GM12878 (cell line): ENCODE data around the gene ASXL2. TPM values are rescaled to one million over a fixed set of nuclear protein-coding genes. Genes with fewer than 3 reads are reported as not detected.

ENCODE experiments used
- ATAC-seq: fragments of 200-7000 bp; cut with Tn5 transposase; 3 replicates; pipeline ENCODE4 v1.9.1; 2020; ENCODE audit warnings: mild to moderate bottlenecking, moderate library complexity
- BruUV-seq: library from RNA; stranded (reverse); fragments of 400-500 nt; replicated peaks from 2 replicates; lab custom pipeline; 2021; lab: Mats Ljungman, UMichigan
- CTCF ChIA-PET: fragments of 300-600 bp; sonication (Branson Sonifier 250); formaldehyde crosslinking; extraction: SDS; loops from one replicate; lab custom pipeline; 2021; ENCODE audit warnings: inconsistent platforms; lab: Yijun Ruan, JAX
- POLR2A ChIA-PET: fragments of 350-600 bp; formaldehyde crosslinking; extraction: SDS; loops from one replicate; lab custom pipeline; 2021; ENCODE audit warnings: inconsistent platforms; lab: Charles Lee
- RAD21 ChIA-PET: fragments of 300-600 bp; sonication (Branson Sonifier 250); formaldehyde crosslinking; loops from one replicate; lab custom pipeline; 2023; ENCODE audit warnings: antibody characterized with exemption; ENCODE audit not compliant: unreplicated experiment; lab: Charles Lee
- SMC1A ChIA-PET: fragments of 300-600 bp; sonication (Branson Sonifier 250); formaldehyde crosslinking; loops from one replicate; lab custom pipeline; 2023; ENCODE audit not compliant: unreplicated experiment, uncharacterized antibody; lab: Charles Lee
- DNase-seq: peaks from one replicate; pipeline ENCODE4 v3.0.0-alpha.2; 2011; ENCODE audit warnings: low read depth, low spot score
- FAIRE-seq: peaks from 3 replicates; lab custom pipeline; 2011; peaks lifted over from hg19 to GRCh38; lab: Jason Lieb, UNC
- H2AFZ ChIP-seq: 2 replicates; pipeline ENCODE4 v1.6.0; 2011; ENCODE audit warnings: low read depth, low read length, control low read depth; ENCODE audit not compliant: control insufficient read depth
- H3K27ac ChIP-seq: 2 replicates; pipeline ENCODE4 v1.5.1; 2011; ENCODE audit warnings: control low read depth; ENCODE audit not compliant: control insufficient read depth, insufficient read depth
- H3K27me3 ChIP-seq, 2 experiments: replicated peaks in 1 of 2; 2 replicates each; pipeline versions ENCODE4 v1.6.0 to v1.6.1; 2011; ENCODE audit warnings: low read length in 1 of 2; ENCODE audit not compliant: control insufficient read depth in 2 of 2, insufficient read depth in 2 of 2
- H3K36me3 ChIP-seq, 2 experiments: 2 replicates each; pipeline ENCODE4 v1.5.1; 2011; ENCODE audit warnings: low read length in 1 of 2; ENCODE audit not compliant: control insufficient read depth in 2 of 2, insufficient read depth in 2 of 2
- H3K4me1 ChIP-seq: 2 replicates; pipeline ENCODE4 v1.6.1; 2011; ENCODE audit warnings: mild to moderate bottlenecking, low read length, moderate library complexity, mixed read lengths; ENCODE audit not compliant: control insufficient read depth, insufficient read depth
- H3K4me2 ChIP-seq: 2 replicates; pipeline ENCODE4 v1.6.0; 2011; ENCODE audit warnings: control low read depth; ENCODE audit not compliant: control insufficient read depth, insufficient read depth
- H3K4me3 ChIP-seq: fragments of 200-600 bp; sonication (generic); 2 replicates; pipeline ENCODE4 v1.5.1; 2016
- H3K79me2 ChIP-seq: 2 replicates; pipeline ENCODE4 v1.6.0; 2011; ENCODE audit warnings: low read length; ENCODE audit not compliant: control insufficient read depth, insufficient read depth
- H3K9ac ChIP-seq: 2 replicates; pipeline ENCODE4 v1.8.0; 2011; ENCODE audit warnings: low read length, control low read depth, mixed read lengths; ENCODE audit not compliant: control insufficient read depth, insufficient read depth
- H3K9me3 ChIP-seq: replicated peaks from 3 replicates; pipeline ENCODE4 v1.5.1; 2011; ENCODE audit warnings: mild to moderate bottlenecking, low read length; ENCODE audit not compliant: control insufficient read depth, insufficient read depth
- H4K20me1 ChIP-seq: 2 replicates; pipeline ENCODE4 v1.6.0; 2011; ENCODE audit not compliant: control insufficient read depth, insufficient read depth
- ATF3 ChIP-seq: IDR thresholded peaks from 2 replicates; pipeline ENCODE4 v1.6.1; 2011; ENCODE audit warnings: low read depth, mild to moderate bottlenecking, low read length, moderate library complexity, borderline replicate concordance; ENCODE audit errors: extremely low read depth
- BACH1 ChIP-seq: fragments of 450-650 bp; IDR thresholded peaks from 2 replicates; pipeline ENCODE4 v1.6.1; 2017; ENCODE audit warnings: mild to moderate bottlenecking, borderline replicate concordance
- GATAD2B ChIP-seq: fragments of 450-650 bp; conservative IDR thresholded peaks from 2 replicates; pipeline ENCODE4 v1.6.1; 2017; ENCODE audit warnings: low read depth, mild to moderate bottlenecking, moderate library complexity
- HCFC1 ChIP-seq: fragments of 150-350 bp; IDR thresholded peaks from 2 replicates; pipeline ENCODE4 v1.6.1; 2014; ENCODE audit warnings: low read length
- HSF1 ChIP-seq: fragments of 150-350 bp; IDR thresholded peaks from 2 replicates; pipeline ENCODE4 v1.6.1; 2014; ENCODE audit warnings: mild to moderate bottlenecking, low read depth, low read length
- IKZF2 ChIP-seq, 2 experiments: fragments of 450-650 bp; IDR thresholded peaks; 2 replicates each; pipeline ENCODE4 v1.6.1; 2017; ENCODE audit warnings: mild to moderate bottlenecking in 2 of 2, moderate library complexity in 2 of 2
- JUNB ChIP-seq: IDR thresholded peaks from 2 replicates; pipeline ENCODE4 v1.6.1; 2016; ENCODE audit warnings: antibody characterized with exemption, mild to moderate bottlenecking
- JUND ChIP-seq: IDR thresholded peaks from 2 replicates; pipeline ENCODE4 v1.6.1; 2012; ENCODE audit warnings: low read depth, mild to moderate bottlenecking, low read length, improper control_type of control experiment, moderate library complexity
- MEF2B ChIP-seq: fragments of 450-650 bp; IDR thresholded peaks from 2 replicates; pipeline ENCODE4 v1.6.1; 2018; ENCODE audit warnings: mild to moderate bottlenecking, moderate library complexity; ENCODE audit not compliant: partially characterized antibody, poor library complexity, severe bottlenecking
- MYB ChIP-seq: fragments of 150-350 bp; IDR thresholded peaks from 2 replicates; pipeline ENCODE4 v1.6.1; 2014; ENCODE audit warnings: mild to moderate bottlenecking, low read depth, low read length, borderline replicate concordance
- NFYB ChIP-seq: IDR thresholded peaks from 2 replicates; pipeline ENCODE4 v1.6.1; 2011; ENCODE audit warnings: low read depth, mild to moderate bottlenecking, low read length, improper control_type of control experiment, moderate library complexity; ENCODE audit not compliant: insufficient read depth
- NKRF ChIP-seq: fragments of 450-650 bp; conservative IDR thresholded peaks from 2 replicates; pipeline ENCODE4 v1.6.1; 2017; ENCODE audit warnings: mild to moderate bottlenecking, moderate library complexity
- SMC3 ChIP-seq: IDR thresholded peaks from 2 replicates; pipeline ENCODE4 v1.6.1; 2011; ENCODE audit warnings: low read length, improper control_type of control experiment, borderline replicate concordance
- USF2 ChIP-seq: IDR thresholded peaks from 2 replicates; pipeline ENCODE4 v1.6.1; 2011; ENCODE audit warnings: low read depth, low read length, improper control_type of control experiment, borderline replicate concordance
- ZBTB33 ChIP-seq: fragments of 450-650 bp; IDR thresholded peaks from 2 replicates; pipeline ENCODE4 v1.6.1; 2017; ENCODE audit warnings: mild to moderate bottlenecking
- ZNF217 ChIP-seq: fragments of 450-650 bp; IDR thresholded peaks from 2 replicates; pipeline ENCODE4 v1.6.1; 2017; ENCODE audit warnings: antibody characterized with exemption, mild to moderate bottlenecking
- WGBS: methylation state at CpG from one replicate; pipeline ENCODE4 v1.1.6; 2016; ENCODE audit warnings: low lambda C conversion rate; ENCODE audit not compliant: insufficient replicate concordance, insufficient coverage; ENCODE audit errors: missing lambda C conversion rate; 5-methylcytosine and 5-hydroxymethylcytosine counted together
- in situ Hi-C: fragments of 300-500 bp; cut with MboI; formaldehyde crosslinking; loops from 9 replicates; pipeline ENCODE4 v1.14.3; 2018; ENCODE audit warnings: mixed read lengths
- intact Hi-C: fragments of 100-400 bp; cut with micrococcal nuclease; formaldehyde crosslinking; loops from one replicate; pipeline ENCODE4 v1.14.2; 2022; ENCODE audit not compliant: unreplicated experiment
- polyA plus RNA-seq, 11 experiments: library from polyadenylated mRNA; depleted of rRNA in 4 of 11; unstranded in 6 of 11; stranded (reverse) in 5 of 11; fragments of >200 nt; fragmentation: Nextera tagmentation in 4 of 11; fragmentation: Illumina TruSeq in 1 of 11; extraction: Ambion mirVana in 4 of 11; extraction: Trizol in 1 of 11; gene quantifications; 1 replicate in 1 of 11; 2 replicates in 10 of 11; pipeline versions ENCODE4 v1.2.1 to v1.2.3, GENCODE V29; 2011 to 2016; ENCODE audit warnings: inconsistent platforms in 2 of 11, missing spikeins in 2 of 11, low read depth in 1 of 11
- total RNA-seq, 4 experiments: library from RNA; depleted of rRNA in 3 of 4; stranded (reverse); fragments of >200 nt in 3 of 4; fragmentation: Illumina TruSeq in 1 of 4; extraction: Trizol in 1 of 4; gene quantifications; 2 replicates each; pipeline versions ENCODE4 v1.2.1 to v1.2.3, GENCODE V29; 2013 to 2021

Gene ASXL2
- total and polyA plus RNA-seq, 10 of the 15 experiments (the other 5 are each of a cell fraction or from before 2014, with no cell fraction given) = 1.3 to 17.7 (median 5.5) TPM

- TF ChIP-seq ZBTB33 (no peak), HSF1 (no peak), MEF2B (no peak), JUND (no peak), USF2 (no peak), ATF3 (no peak)
Measured at GRCh38 chr2:25905126-25905525, 26.8 kb upstream of the ASXL2 start (continued).

GRCh38 chr2:25903216-25903776, 25.0 kb upstream of the ASXL2 start:
- Histone ChIP-seq H3K79me2 (no peaks in the 10 kb centered on the region), H2AFZ (no peak overlapping the region), H3K4me1 (no peaks in the 10 kb centered on the region), H3K9ac (no peak overlapping the region), H3K4me2 (no peak overlapping the region), H3K9me3 (no peaks in the 10 kb centered on the region), H3K27me3 (no peaks in the 10 kb centered on the region; a peak in 2 of 4 replicates), H4K20me1 (no peaks in the 10 kb centered on the region), H3K27ac (no peak overlapping the region), H3K4me3 (no peak overlapping the region), H3K36me3 (no peaks in the 10 kb centered on the region)
- in situ Hi-C loops = loop anchor here (5.0 kb wide), 1 partner anchor 49 kb away; no protein-coding TSS in a partner anchor
- RAD21 ChIA-PET = no interaction called here
- SMC1A ChIA-PET = no interaction called here
- no peak for FAIRE-seq
- no peak for ATAC-seq
- intact Hi-C loops = no loop called here
- 71% methylated on average over 5 of the region's 5 CpGs for WGBS
- CTCF ChIA-PET = interaction anchor here (0.7 kb wide), 1 partner anchor 450 kb away, joined by 3 read pairs; no protein-coding TSS in a partner anchor
- no TSS peak for BruUV-seq
- POLR2A ChIA-PET = no interaction called here
- no peak for DNase-seq
- TF ChIP-seq MYB = no peak
- TF ChIP-seq IKZF2 (IDR thresholded peaks at IDR 0.05) = no peak
- TF ChIP-seq JUNB = no peak
- no peak for TF ChIP-seq NKRF
- no peak for TF ChIP-seq SMC3
- TF ChIP-seq GATAD2B = no peak
- TF ChIP-seq ZNF217 = no peak
- no peak for TF ChIP-seq HCFC1
- no peak for TF ChIP-seq NFYB
- TF ChIP-seq BACH1 = no peak
